ENCODE data around the gene STOX1. TPM values are rescaled to one million over a fixed set of nuclear protein-coding genes. Genes with fewer than 3 reads are reported as not detected.
"Not testable (repeated sequence)": the region's sequence is repeated elsewhere in the genome, so short reads cannot be mapped to it uniquely, and the experiment has no call there.

The STOX1 gene
- total RNA-seq, 1 experiment from 2014 or later, result 1.9 TPM

- H3K9me3 Mint-ChIP-seq, result no peaks in the 10 kb centered on the region
- no peaks in the 10 kb centered on the region for H3K36me3 Mint-ChIP-seq
- H3K4me3 Mint-ChIP-seq, result no peak overlapping the region
- ChIA-PET CTCF (interaction anchor here (0.7 to 1.3 kb wide), 2 partner anchors 10 to 64 kb away, joined by 3 to 4 read pairs; partner anchors contain the start of gene STOX1), POLR2A (no interaction called here)
- DNase-seq (ENCODE audit: low spot score), result no peak
- TF ChIP-seq RELA (CRISPR knock-in tag; IDR thresholded peaks at IDR 0.05; ENCODE audit: borderline replicate concordance) (no peak), NR2C2 (CRISPR knock-in tag; IDR thresholded peaks at IDR 0.05) (no peak), ATF1 (CRISPR knock-in tag; IDR thresholded peaks at IDR 0.05) (no peak), GRHL2 (CRISPR knock-in tag; IDR thresholded peaks at IDR 0.05; ENCODE audit: insufficient replicate concordance, severe bottlenecking) (no peak), CREM (CRISPR knock-in tag; IDR thresholded peaks at IDR 0.05) (no peak), ZNF232 (CRISPR knock-in tag; IDR thresholded peaks at IDR 0.05) (no peak), ZNF317 (CRISPR knock-in tag; IDR thresholded peaks at IDR 0.05; ENCODE audit: borderline replicate concordance, low read depth) (no peak), FOXP1 (CRISPR knock-in tag; IDR thresholded peaks at IDR 0.05; ENCODE audit: borderline replicate concordance) (no peak), ATF6 (CRISPR knock-in tag; IDR thresholded peaks at IDR 0.05) (no peak), TEAD1 (CRISPR knock-in tag; IDR thresholded peaks at IDR 0.05) (no peak), SOX15 (CRISPR knock-in tag; IDR thresholded peaks at IDR 0.05) (no peak), ZSCAN18 (CRISPR knock-in tag; IDR thresholded peaks at IDR 0.05) (no peak), PRRX2 (CRISPR knock-in tag; IDR thresholded peaks at IDR 0.05) (no peak), MLX (CRISPR knock-in tag; IDR thresholded peaks at IDR 0.05) (no peak), ZNF396 (CRISPR knock-in tag; IDR thresholded peaks at IDR 0.05; ENCODE audit: borderline replicate concordance) (no peak), HMGA2 (CRISPR knock-in tag; IDR thresholded peaks at IDR 0.05) (no peak), ZNF416 (CRISPR knock-in tag; IDR thresholded peaks at IDR 0.05) (no peak), ZBTB43 (CRISPR knock-in tag; IDR thresholded peaks at IDR 0.05) (no peak), ZNF671 (CRISPR knock-in tag; IDR thresholded peaks at IDR 0.05) (no peak), TP53 (CRISPR knock-in tag; IDR thresholded peaks at IDR 0.05) (no peak)
- no peaks in the 10 kb centered on the region for H3K27me3 Mint-ChIP-seq (ENCODE audit: low read depth)
- H3K4me1 Mint-ChIP-seq, result peaks cover 3% of the 10 kb centered on the region; the same call in 1 of the 2 replicates
- ATAC-seq, result no peak
- no peak overlapping the region for H3K27ac Mint-ChIP-seq
Measured at GRCh38 chr10:68816796-68817412, 10.4 kb upstream of the STOX1 start.

GRCh38 chr10:68820359-68820758 is 7.0 kb upstream of the STOX1 start:
- ATAC-seq; H3K27me3 Mint-ChIP-seq (ENCODE audit: low read depth); H3K4me1 Mint-ChIP-seq; CTCF ChIA-PET; H3K27ac Mint-ChIP-seq; POLR2A ChIA-PET; H3K4me3 Mint-ChIP-seq; DNase-seq (ENCODE audit: low spot score); H3K36me3 Mint-ChIP-seq; H3K9me3 Mint-ChIP-seq: not testable (repeated sequence)

Measured in WTC11 (cell line).